Tibial artery (tissue), 4 donors: Measurements from ENCODE around the gene ZNF513.
"Not testable (repeated sequence)": the region's sequence is repeated elsewhere in the genome, so short reads cannot be mapped to it uniquely, and the experiment has no call there.

Experiments
- DNase-seq, 2 donors: peaks; one replicate each; pipeline ENCODE4 v3.0.0-alpha.2; 2019
- H3K27ac ChIP-seq, 2 donors: fragments of 200-600 bp; sonication (generic) in 1 of 2; 1 replicate in 1 of 2; 2 replicates in 1 of 2; pipeline ENCODE4 v1.5.1; 2018 to 2019; ENCODE audit warnings: mild to moderate bottlenecking in 1 of 2
- H3K27me3 ChIP-seq, 2 donors: fragments of 200-600 bp; sonication (generic) in 1 of 2; one replicate each; pipeline versions ENCODE4 v1.5.1 to v1.6.0; 2016 to 2019
- H3K36me3 ChIP-seq, 3 donors: fragments of 200-600 bp; sonication (generic) in 2 of 3; one replicate each; pipeline ENCODE4 v1.5.1; 2016 to 2019; ENCODE audit warnings: mild to moderate bottlenecking in 2 of 3
- H3K4me1 ChIP-seq, 4 donors: fragments of 200-600 bp; sonication (generic) in 2 of 4; 1 replicate in 3 of 4; 2 replicates in 1 of 4; pipeline ENCODE4 v1.5.1; 2016 to 2019
- H3K4me3 ChIP-seq, 2 donors: fragments of 200-600 bp; sonication (generic) in 1 of 2; 1 replicate in 1 of 2; 2 replicates in 1 of 2; pipeline ENCODE4 v1.5.1; 2018 to 2019; ENCODE audit warnings: mild to moderate bottlenecking in 2 of 2
- H3K9me3 ChIP-seq, 3 donors: fragments of 200-600 bp; sonication (generic) in 1 of 3; one replicate each; pipeline ENCODE4 v1.5.1; 2016 to 2019
- intact Hi-C: fragments of 100-400 bp; cut with DNase I; formaldehyde crosslinking; loops from one replicate; pipeline ENCODE4 v1.15.0; 2023; ENCODE audit warnings: low total_unique reads
- TF ChIP-seq, protein P1 (sequence below), 2 experiments: fragments of 200-600 bp in 1 of 2; fragments of 450-650 bp in 1 of 2; IDR thresholded peaks; one replicate each; pipeline ENCODE4 v1.5.1; 2017 to 2019; ENCODE audit warnings: antibody characterized with exemption in 2 of 2, mild to moderate bottlenecking in 1 of 2, moderate library complexity in 1 of 2

ZNF513 gene

DNA sequence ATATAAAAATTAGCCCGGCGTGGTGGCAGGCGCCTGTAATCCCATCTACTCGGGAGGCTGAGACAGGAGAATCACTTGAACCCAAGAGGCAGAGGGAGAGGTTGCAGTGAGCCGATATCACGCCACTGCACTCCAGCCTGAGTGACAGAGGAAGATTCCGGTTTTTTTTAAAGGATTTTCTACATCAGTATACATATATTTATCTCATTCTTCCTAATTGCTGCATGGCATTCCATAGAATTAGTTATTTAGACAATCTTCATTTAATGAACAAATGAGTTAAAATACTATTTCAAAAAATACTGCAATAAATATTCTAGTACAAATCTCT, 26.0 kb downstream of the ZNF513 start:
- Histone ChIP-seq H3K36me3 (peaks cover 0 to 6% (median 4%) of the 10 kb centered on the region in 3 donors), H3K27ac (no peak overlapping the region), H3K27me3 (no peaks in the 10 kb centered on the region), H3K4me3 (no peak overlapping the region), H3K9me3 (no peaks in the 10 kb centered on the region), H3K4me1 (peaks cover 0 to 37% (median 26%) of the 10 kb centered on the region in 4 donors)
- intact Hi-C loops: no loop called here
- DNase-seq: no peak
- TF ChIP-seq, protein P1, sequence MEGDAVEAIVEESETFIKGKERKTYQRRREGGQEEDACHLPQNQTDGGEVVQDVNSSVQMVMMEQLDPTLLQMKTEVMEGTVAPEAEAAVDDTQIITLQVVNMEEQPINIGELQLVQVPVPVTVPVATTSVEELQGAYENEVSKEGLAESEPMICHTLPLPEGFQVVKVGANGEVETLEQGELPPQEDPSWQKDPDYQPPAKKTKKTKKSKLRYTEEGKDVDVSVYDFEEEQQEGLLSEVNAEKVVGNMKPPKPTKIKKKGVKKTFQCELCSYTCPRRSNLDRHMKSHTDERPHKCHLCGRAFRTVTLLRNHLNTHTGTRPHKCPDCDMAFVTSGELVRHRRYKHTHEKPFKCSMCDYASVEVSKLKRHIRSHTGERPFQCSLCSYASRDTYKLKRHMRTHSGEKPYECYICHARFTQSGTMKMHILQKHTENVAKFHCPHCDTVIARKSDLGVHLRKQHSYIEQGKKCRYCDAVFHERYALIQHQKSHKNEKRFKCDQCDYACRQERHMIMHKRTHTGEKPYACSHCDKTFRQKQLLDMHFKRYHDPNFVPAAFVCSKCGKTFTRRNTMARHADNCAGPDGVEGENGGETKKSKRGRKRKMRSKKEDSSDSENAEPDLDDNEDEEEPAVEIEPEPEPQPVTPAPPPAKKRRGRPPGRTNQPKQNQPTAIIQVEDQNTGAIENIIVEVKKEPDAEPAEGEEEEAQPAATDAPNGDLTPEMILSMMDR (IDR thresholded peaks at IDR 0.05): no peak

DNA sequence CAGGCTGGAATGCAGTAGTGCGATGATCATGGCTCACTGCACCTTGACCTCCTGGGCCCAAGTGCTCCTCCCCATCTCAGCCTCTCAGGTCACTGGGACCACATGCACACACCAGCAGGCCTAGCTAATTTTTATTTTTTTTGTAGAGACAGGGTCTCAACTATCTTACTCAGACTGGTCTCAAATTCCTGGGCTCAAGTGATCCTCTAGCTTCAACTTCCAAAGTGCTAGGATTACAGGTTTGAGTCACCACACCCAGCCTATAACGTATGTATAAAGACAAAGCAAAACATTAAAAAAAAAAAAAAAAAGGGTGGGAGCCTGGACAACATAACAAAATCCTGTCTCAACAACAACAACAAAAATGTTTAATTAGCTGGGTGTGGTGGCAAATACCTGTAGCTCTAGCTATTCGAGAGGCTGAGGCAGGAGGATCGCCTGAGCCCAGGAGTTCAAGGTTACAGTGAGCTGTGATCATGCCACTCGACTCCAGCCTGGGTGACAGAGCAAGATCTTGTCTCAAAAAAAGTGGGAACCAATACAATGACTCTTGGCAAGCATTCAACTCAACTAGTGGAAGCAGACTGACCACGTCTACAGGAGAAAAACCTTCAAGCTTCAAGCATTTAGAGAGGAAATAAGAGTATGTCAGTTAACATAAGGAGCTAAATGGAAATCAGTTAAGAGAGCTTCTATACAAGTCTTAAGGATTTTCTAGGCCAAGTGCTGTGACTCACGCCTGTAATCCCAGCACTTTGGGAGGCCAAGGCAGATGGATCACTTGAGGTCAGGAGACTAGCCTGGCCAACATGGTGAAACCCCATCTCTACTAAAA, 26.6 kb downstream of the ZNF513 start:
- TF ChIP-seq, protein P1 (IDR thresholded peaks at IDR 0.05): no peak
- Histone ChIP-seq H3K9me3 (no peaks in the 10 kb centered on the region), H3K36me3 (peaks cover 0 to 6% (median 4%) of the 10 kb centered on the region in 3 donors), H3K27me3 (no peaks in the 10 kb centered on the region), H3K27ac (no peak overlapping the region), H3K4me1 (peaks cover 0 to 37% (median 26%) of the 10 kb centered on the region in 4 donors), H3K4me3 (no peak overlapping the region)
- DNase-seq: no peak
- intact Hi-C loops: no loop called here

DNA sequence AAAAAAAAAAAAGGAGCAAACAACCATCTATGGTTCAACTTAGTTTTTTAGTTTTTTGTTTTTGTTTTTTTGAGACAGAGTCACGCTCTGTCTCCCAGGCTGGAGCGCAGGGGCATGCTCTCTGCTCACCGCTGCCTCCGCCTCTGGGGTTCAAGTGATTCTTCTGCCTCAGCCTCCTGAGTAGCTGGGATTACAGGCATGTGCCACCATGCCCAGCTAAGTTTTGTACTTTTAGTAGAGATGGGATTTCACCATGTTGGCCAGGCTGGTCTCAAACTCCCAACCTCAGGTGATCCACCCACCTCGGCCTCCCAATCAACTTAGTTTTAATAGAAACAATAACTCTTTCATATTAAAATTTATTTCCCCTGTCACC, 27.2 kb downstream of the ZNF513 start:
- H3K27me3 ChIP-seq, H3K9me3 ChIP-seq, H3K27ac ChIP-seq, DNase-seq, intact Hi-C loops, H3K4me3 ChIP-seq, H3K36me3 ChIP-seq: not testable (repeated sequence)
- peaks cover 0 to 34% (median 25%) of the 10 kb centered on the region in 4 donors for H3K4me1 ChIP-seq

DNA sequence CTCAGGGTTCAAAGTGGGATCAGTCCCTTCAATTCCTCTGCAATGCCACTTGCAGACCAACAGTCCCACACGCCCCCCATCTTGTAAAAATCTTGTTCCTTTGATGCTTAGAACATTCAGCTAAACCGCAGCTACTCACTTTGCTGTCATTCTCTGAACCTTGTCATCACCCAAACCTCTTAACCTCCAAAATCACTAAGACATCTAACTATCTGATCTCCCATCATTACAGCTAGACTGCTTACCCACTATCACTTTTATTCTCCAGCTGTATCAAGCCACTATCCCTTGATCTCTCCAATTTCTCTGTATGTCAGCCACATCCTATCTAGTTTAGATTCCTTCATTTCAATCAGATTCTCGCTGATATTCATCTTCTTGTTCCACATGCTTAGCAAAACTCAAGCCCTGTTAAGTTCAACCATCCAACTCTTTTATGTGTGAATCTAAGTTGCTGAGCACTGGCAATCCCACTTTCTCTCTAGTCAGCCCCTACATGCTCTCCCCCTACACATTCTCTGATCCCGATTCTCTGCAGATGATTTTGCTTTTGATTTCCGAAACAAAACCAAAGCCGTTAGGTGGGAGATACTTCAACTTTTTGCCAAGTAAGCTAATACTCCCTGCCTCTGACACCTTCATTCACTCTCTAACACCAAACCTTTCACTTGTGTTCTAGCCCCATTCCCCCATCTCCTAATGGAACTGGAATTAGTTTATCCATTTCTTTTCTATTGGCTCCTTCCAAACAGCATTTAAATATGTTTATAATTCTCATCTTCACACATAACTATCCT, 28.5 kb downstream of the ZNF513 start:
- Histone ChIP-seq H3K36me3 (peaks cover 0 to 9% (median 8%) of the 10 kb centered on the region in 3 donors), H3K27ac (no peak overlapping the region), H3K4me3 (no peak overlapping the region), H3K4me1 (peaks cover 0 to 23% (median 15%) of the 10 kb centered on the region in 4 donors), H3K9me3 (no peaks in the 10 kb centered on the region), H3K27me3 (no peaks in the 10 kb centered on the region)
- DNase-seq: no peak
- TF ChIP-seq, protein P1 (IDR thresholded peaks at IDR 0.05): no peak
- intact Hi-C loops: no loop called here

DNA sequence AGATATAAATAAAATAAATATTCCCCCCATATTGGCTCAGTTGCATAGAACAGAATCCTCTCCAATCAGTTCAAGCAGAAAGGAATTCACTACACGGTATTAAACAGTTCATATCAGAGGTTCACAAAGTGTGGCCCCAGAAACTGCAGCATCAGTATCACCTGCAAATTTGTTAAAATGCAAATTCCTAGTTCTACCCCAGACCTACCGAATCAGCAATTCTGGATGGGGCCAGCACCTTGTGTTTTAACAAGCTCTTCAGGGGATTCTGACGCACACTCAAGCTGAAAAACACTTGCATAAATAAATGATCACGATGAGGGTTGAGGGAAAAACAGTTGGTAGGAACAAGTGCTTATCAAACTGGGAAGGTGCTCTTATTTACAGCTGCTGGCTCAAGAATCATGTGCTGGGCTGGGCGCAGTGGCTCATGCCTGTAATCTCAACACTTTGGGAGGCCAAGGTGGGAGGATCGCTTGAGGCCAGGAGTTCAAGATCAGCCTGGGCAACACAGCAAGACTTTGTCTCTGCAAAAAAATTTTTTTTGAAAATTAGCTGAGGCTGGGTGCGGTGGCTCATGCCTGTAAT, 30.3 kb downstream of the ZNF513 start:
- Histone ChIP-seq H3K36me3 (peaks cover 0 to 10% (median 8%) of the 10 kb centered on the region in 3 donors), H3K9me3 (no peaks in the 10 kb centered on the region), H3K4me1 (peaks cover 0 to 14% (median 6%) of the 10 kb centered on the region in 4 donors), H3K4me3 (no peak overlapping the region), H3K27me3 (no peaks in the 10 kb centered on the region), H3K27ac (no peak overlapping the region)
- TF ChIP-seq, protein P1 (IDR thresholded peaks at IDR 0.05): no peak
- DNase-seq: no peak
- intact Hi-C loops: no loop called here
